H1 (cell line): Measurements from ENCODE around the gene MSI2. TPM values are rescaled to one million over a fixed set of nuclear protein-coding genes. Genes with fewer than 3 reads are reported as not detected.

ENCODE experiments used
- CTCF ChIA-PET: fragments of 300-600 bp; sonication (Branson Sonifier 250); formaldehyde crosslinking; loops from one replicate; lab custom pipeline; 2021; ENCODE audit not compliant: partially characterized antibody; lab: Charles Lee
- POLR2A ChIA-PET: fragments of 300-600 bp; sonication (Branson Sonifier 250); formaldehyde crosslinking; loops from one replicate; lab custom pipeline; 2021; ENCODE audit warnings: inconsistent platforms; ENCODE audit not compliant: partially characterized antibody; lab: Charles Lee
- DNase-seq, 2 experiments: peaks; one replicate each; pipeline versions ENCODE4 v3.0.0 to v3.0.0-alpha.2; 2010 to 2022; ENCODE audit warnings: low spot score in 2 of 2, low read depth in 1 of 2, mixed read lengths in 1 of 2
- FAIRE-seq: peaks from 2 replicates; lab custom pipeline; 2011; peaks lifted over from hg19 to GRCh38; lab: Jason Lieb, UNC
- H2AFZ ChIP-seq: 2 replicates; pipeline ENCODE4 v1.8.1; 2012; ENCODE audit warnings: low read length, inconsistent platforms
- H2AK5ac ChIP-seq: 2 replicates; pipeline ENCODE4 v1.6.1; 2013; ENCODE audit warnings: low read depth, low read length
- H2BK120ac ChIP-seq: replicated peaks from 2 replicates; pipeline ENCODE3; 2013; ENCODE audit warnings: low read depth, low read length, inconsistent platforms
- H2BK12ac ChIP-seq: 2 replicates; pipeline ENCODE4 v1.6.1; 2013; ENCODE audit warnings: low read depth, low read length
- H2BK15ac ChIP-seq: 2 replicates; pipeline ENCODE4 v1.6.1; 2013; ENCODE audit warnings: low read length
- H2BK20ac ChIP-seq: 2 replicates; pipeline ENCODE4 v1.6.1; 2013; ENCODE audit warnings: low read length
- H2BK5ac ChIP-seq: 2 replicates; pipeline ENCODE4 v1.6.1; 2013; ENCODE audit warnings: low read depth, low read length
- H3K14ac ChIP-seq: 2 replicates; pipeline ENCODE4 v1.6.1; 2013; ENCODE audit warnings: inconsistent platforms; ENCODE audit not compliant: insufficient read length
- H3K18ac ChIP-seq: 2 replicates; pipeline ENCODE4 v1.6.1; 2013; ENCODE audit warnings: low read length; ENCODE audit errors: extremely low read depth
- H3K23ac ChIP-seq: 2 replicates; pipeline ENCODE4 v1.6.1; 2013; ENCODE audit warnings: inconsistent platforms; ENCODE audit not compliant: insufficient read length
- H3K23me2 ChIP-seq: 2 replicates; pipeline ENCODE4 v1.6.1; 2013; ENCODE audit warnings: low read depth, low read length
- H3K27ac ChIP-seq: 2 replicates; pipeline ENCODE4 v1.6.1; 2011; ENCODE audit warnings: low read depth, low read length, inconsistent platforms
- H3K27me3 ChIP-seq, 4 experiments: replicated peaks in 1 of 4; 1 replicate in 1 of 4; 2 replicates in 3 of 4; pipeline versions ENCODE4 v1.6.1 to v1.8.1; 2011 to 2013; ENCODE audit warnings: low read length in 3 of 4, mild to moderate bottlenecking in 3 of 4, inconsistent platforms in 2 of 4, mixed read lengths in 2 of 4, moderate library complexity in 1 of 4; ENCODE audit not compliant: control insufficient read depth in 3 of 4, insufficient read depth in 3 of 4; ENCODE audit errors: extremely low read depth in 1 of 4
- H3K36me3 ChIP-seq, 4 experiments: 2 replicates each; pipeline versions ENCODE4 v1.6.1 to v1.8.1; 2011 to 2013; ENCODE audit warnings: mild to moderate bottlenecking in 4 of 4, low read length in 3 of 4, moderate library complexity in 2 of 4, control low read depth in 1 of 4, inconsistent platforms in 1 of 4; ENCODE audit not compliant: insufficient read depth in 4 of 4, control insufficient read depth in 2 of 4
- H3K4ac ChIP-seq: replicated peaks from 2 replicates; pipeline ENCODE3; 2013; ENCODE audit warnings: low read length, low read depth, mixed read lengths, inconsistent platforms; ENCODE audit not compliant: insufficient read length
- H3K4me1 ChIP-seq, 4 experiments: replicated peaks in 1 of 4; 1 replicate in 1 of 4; 2 replicates in 3 of 4; pipeline versions ENCODE4 v1.6.1 to v1.8.1; 2011 to 2013; ENCODE audit warnings: low read length in 3 of 4, inconsistent platforms in 2 of 4, mixed read lengths in 1 of 4; ENCODE audit not compliant: insufficient read depth in 4 of 4, control insufficient read depth in 3 of 4
- H3K4me2 ChIP-seq, 2 experiments: 2 replicates each; pipeline versions ENCODE4 v1.6.1 to v1.8.1; 2011 to 2013; ENCODE audit warnings: low read depth in 2 of 2, low read length in 2 of 2, control low read depth in 1 of 2, inconsistent platforms in 1 of 2, mild to moderate bottlenecking in 1 of 2; ENCODE audit not compliant: insufficient read depth in 1 of 2
- H3K4me3 ChIP-seq, 4 experiments: fragments of 200-600, 300-600 bp in 1 of 4; sonication (generic), shearing (Covaris generic), sonication (Bioruptor Twin) in 1 of 4; 2 replicates each; pipeline versions ENCODE4 v1.5.1 to v1.8.1; 2011 to 2016; ENCODE audit warnings: low read length in 4 of 4, low read depth in 3 of 4, control low read depth in 2 of 4, inconsistent platforms in 2 of 4, mild to moderate bottlenecking in 2 of 4, mixed read lengths in 1 of 4, moderate library complexity in 1 of 4; ENCODE audit not compliant: insufficient read depth in 2 of 4; ENCODE audit errors: extremely low read depth in 1 of 4
- H3K56ac ChIP-seq: replicated peaks from 2 replicates; pipeline ENCODE3; 2013; ENCODE audit warnings: low read depth, mild to moderate bottlenecking, mixed read lengths, low read length, inconsistent platforms; ENCODE audit not compliant: insufficient read length
- H3K79me1 ChIP-seq: 2 replicates; pipeline ENCODE4 v1.6.1; 2013; ENCODE audit warnings: low read depth, low read length, control low read depth
- H3K79me2 ChIP-seq, 2 experiments: 2 replicates each; pipeline versions ENCODE4 v1.6.1 to v1.8.1; 2012 to 2013; ENCODE audit warnings: low read length in 2 of 2, mild to moderate bottlenecking in 2 of 2, inconsistent platforms in 1 of 2; ENCODE audit not compliant: insufficient read depth in 2 of 2, control insufficient read depth in 1 of 2
- H3K9ac ChIP-seq, 4 experiments: replicated peaks in 1 of 4; 1 replicate in 1 of 4; 2 replicates in 3 of 4; pipeline versions ENCODE4 v1.6.1 to v1.8.1; 2011 to 2013; ENCODE audit warnings: low read depth in 3 of 4, low read length in 3 of 4, control low read depth in 2 of 4, mild to moderate bottlenecking in 2 of 4, moderate library complexity in 2 of 4, inconsistent platforms in 1 of 4; ENCODE audit errors: extremely low read depth in 1 of 4
- H3K9me3 ChIP-seq, 2 experiments: 2 replicates each; pipeline versions ENCODE4 v1.6.1 to v1.8.1; 2012 to 2013; ENCODE audit warnings: mild to moderate bottlenecking in 2 of 2, moderate library complexity in 2 of 2, control low read depth in 1 of 2, inconsistent platforms in 1 of 2, low read depth in 1 of 2, low read length in 1 of 2, mixed read lengths in 1 of 2; ENCODE audit not compliant: insufficient read depth in 2 of 2
- H4K20me1 ChIP-seq, 2 experiments: replicated peaks in 1 of 2; 2 replicates each; pipeline versions ENCODE3 to v1.8.1; 2011 to 2013; ENCODE audit warnings: inconsistent platforms in 2 of 2, low read length in 2 of 2, mild to moderate bottlenecking in 1 of 2; ENCODE audit not compliant: insufficient read depth in 2 of 2, control insufficient read depth in 1 of 2
- H4K5ac ChIP-seq: 2 replicates; pipeline ENCODE4 v1.6.1; 2013; ENCODE audit warnings: low read length, low read depth, mixed read lengths, inconsistent platforms; ENCODE audit not compliant: insufficient read length
- H4K8ac ChIP-seq: 2 replicates; pipeline ENCODE4 v1.8.0; 2013; ENCODE audit warnings: mild to moderate bottlenecking, moderate library complexity, low read length, inconsistent platforms; ENCODE audit not compliant: insufficient read depth; ENCODE audit errors: extremely low read depth
- H4K91ac ChIP-seq: replicated peaks from 2 replicates; pipeline ENCODE3; 2013; ENCODE audit warnings: low read length, mixed read lengths, inconsistent platforms; ENCODE audit not compliant: insufficient read length
- ASH2L ChIP-seq: fragments of 200-600, 300-600 bp; sonication (generic); IDR thresholded peaks from one replicate; pipeline ENCODE4 v1.7.1; 2017; ENCODE audit warnings: low read length
- CBX8 ChIP-seq: fragments of 300-800, 300-1000 bp; sonication (generic); IDR thresholded peaks from 2 replicates; pipeline ENCODE4 v1.7.1; 2016; ENCODE audit warnings: low read depth, low read length, borderline replicate concordance
- EZH2 ChIP-seq: fragments of 200-600 bp; sonication (generic); IDR thresholded peaks from 2 replicates; pipeline ENCODE4 v1.7.1; 2012; ENCODE audit warnings: low read depth, mild to moderate bottlenecking, moderate library complexity, low read length, inconsistent platforms; ENCODE audit not compliant: severe bottlenecking
- JUND ChIP-seq: IDR thresholded peaks from 2 replicates; pipeline ENCODE4 v1.6.1; 2011; ENCODE audit warnings: mild to moderate bottlenecking, improper control_type of control experiment, low read length
- MAX ChIP-seq: IDR thresholded peaks from 2 replicates; pipeline ENCODE4 v1.6.1; 2012; ENCODE audit warnings: inconsistent platforms
- NANOG ChIP-seq: IDR thresholded peaks from 2 replicates; pipeline ENCODE4 v1.6.1; 2011; ENCODE audit warnings: low read length, low read depth, mild to moderate bottlenecking, inconsistent platforms; ENCODE audit not compliant: insufficient read depth, poor library complexity, severe bottlenecking
- PHF8 ChIP-seq: fragments of 200-600 bp; sonication (generic); conservative IDR thresholded peaks from 2 replicates; pipeline ENCODE4 v1.7.1; 2012; ENCODE audit warnings: low read depth, mild to moderate bottlenecking, inconsistent platforms, low read length, moderate library complexity
- RNF2 ChIP-seq: fragments of 200-900, 300-1000 bp; sonication (generic); IDR thresholded peaks from 2 replicates; pipeline ENCODE4 v1.7.1; 2016; ENCODE audit warnings: borderline replicate concordance, low read depth, mild to moderate bottlenecking, antibody characterized with exemption, low read length; ENCODE audit not compliant: poor library complexity, severe bottlenecking; ENCODE audit errors: missing control alignments
- SAP30 ChIP-seq: fragments of 300-600 bp; sonication (generic); IDR thresholded peaks from 2 replicates; pipeline ENCODE4 v1.7.1; 2012; ENCODE audit warnings: low read length, moderate library complexity, mild to moderate bottlenecking, inconsistent platforms; ENCODE audit not compliant: insufficient read depth, insufficient replicate concordance
- SRF ChIP-seq: IDR thresholded peaks from 2 replicates; pipeline ENCODE4 v1.6.1; 2011; ENCODE audit warnings: mild to moderate bottlenecking, low read depth, low read length, moderate library complexity
- WGBS, 2 experiments: shearing (Covaris generic) in 1 of 2; methylation state at CpG; one replicate each; pipeline versions ENCODE4 v1.1.6 to v1.1.7; 2013 to 2015; ENCODE audit warnings: low lambda C conversion rate in 2 of 2, mixed read lengths in 2 of 2, inconsistent platforms in 1 of 2, low coverage in 1 of 2, missing lambda C conversion rate in 1 of 2; ENCODE audit not compliant: insufficient replicate concordance in 2 of 2, insufficient coverage in 1 of 2, insufficient read length in 1 of 2; ENCODE audit errors: extremely low coverage in 1 of 2, missing lambda C conversion rate in 1 of 2; 5-methylcytosine and 5-hydroxymethylcytosine counted together
- polyA plus RNA-seq, 7 experiments: library from polyadenylated mRNA; depleted of rRNA in 3 of 7; stranded (reverse) in 5 of 7; unstranded in 2 of 7; fragments of >200 nt in 5 of 7; fragments of 200-250 nt in 2 of 7; gene quantifications; 1 replicate in 5 of 7; 2 replicates in 1 of 7; 4 replicates in 1 of 7; pipeline versions ENCODE4 v1.2.1 to v1.2.3, GENCODE V29; 2011 to 2013; ENCODE audit warnings: missing spikeins in 2 of 7, mixed read lengths in 2 of 7
- total RNA-seq: library from RNA; stranded (reverse); fragmentation: NEBNext Ultra II Directional; extraction: Animal tissue kit (Norgen Biotek cat#: 25700); gene quantifications from 2 replicates; pipeline ENCODE4 v1.2.1, GENCODE V29; 2021
- TF ChIP-seq, protein P1 (sequence below): IDR thresholded peaks from 2 replicates; pipeline ENCODE4 v1.6.1; 2011; ENCODE audit warnings: low read depth, mild to moderate bottlenecking, low read length; ENCODE audit not compliant: insufficient read depth

Gene MSI2
- total and polyA plus RNA-seq, 2 of the 8 experiments (the other 6 are each of a cell fraction or from before 2014, with no cell fraction given) = 36.7 to 80.6 TPM

DNA sequence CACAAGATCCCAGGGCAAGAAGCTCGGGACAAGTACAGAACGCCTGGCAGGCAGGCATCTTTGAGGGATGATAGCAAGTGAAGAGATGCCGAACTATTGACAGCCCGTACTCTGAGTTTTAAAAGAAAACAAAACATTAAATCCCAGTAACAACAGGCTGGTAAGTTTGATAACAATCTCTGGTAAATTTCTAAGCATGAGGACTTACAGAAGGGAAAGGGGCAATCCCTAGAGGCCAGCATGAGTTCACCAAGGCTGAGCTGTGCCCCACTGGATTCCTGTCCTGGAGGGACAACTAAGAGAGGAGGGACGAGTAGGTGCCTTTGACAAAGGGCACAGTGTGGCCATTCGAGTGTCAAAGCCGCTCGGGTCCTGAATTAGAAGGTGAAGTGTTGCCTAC lies 462.6 kb downstream of the MSI2 start:
- Histone ChIP-seq H3K4me2 (no peak overlapping the region), H3K9ac (no peak overlapping the region), H4K20me1 (no peaks in the 10 kb centered on the region), H3K4me3 (no peak overlapping the region), H3K79me1 (no peaks in the 10 kb centered on the region), H3K4me1 (no peaks in the 10 kb centered on the region), H2AFZ (no peak overlapping the region), H3K18ac (no peak overlapping the region), H2BK120ac (no peak overlapping the region), H4K5ac (no peak overlapping the region), H3K27me3 (no peaks in the 10 kb centered on the region), H3K4ac (no peak overlapping the region), H2BK15ac (no peak overlapping the region), H3K14ac (no peak overlapping the region), H4K8ac (no peak overlapping the region), H3K79me2 (no peaks in the 10 kb centered on the region), H3K23ac (no peak overlapping the region), H2BK20ac (no peak overlapping the region), H4K91ac (no peak overlapping the region), H2BK5ac (no peak overlapping the region), H3K56ac (no peak overlapping the region), H2AK5ac (no peak overlapping the region), H3K36me3 (no peaks in the 10 kb centered on the region), H2BK12ac (no peak overlapping the region), H3K23me2 (no peaks in the 10 kb centered on the region), H3K27ac (no peak overlapping the region), H3K9me3 (no peaks in the 10 kb centered on the region)
- FAIRE-seq = no peak
- WGBS, 2 experiments = 81% methylated on average over 8 of the region's 8 CpGs; no CpG with 5 or more reads in 1 of the 2 experiments
- CTCF ChIA-PET = interaction anchor here (1.2 kb wide), 1 partner anchor 21 kb away, joined by 4 read pairs; no protein-coding TSS in a partner anchor
- DNase-seq = no peak
- POLR2A ChIA-PET = no interaction called here
- no peak for TF ChIP-seq EZH2
- TF ChIP-seq RNF2 = no peak
- no peak for TF ChIP-seq JUND
- no peak for TF ChIP-seq MAX
- TF ChIP-seq NANOG = no peak
- TF ChIP-seq PHF8 = no peak
- no peak for TF ChIP-seq ASH2L
- TF ChIP-seq SRF = no peak
- no peak for TF ChIP-seq CBX8
- TF ChIP-seq, protein P1, sequence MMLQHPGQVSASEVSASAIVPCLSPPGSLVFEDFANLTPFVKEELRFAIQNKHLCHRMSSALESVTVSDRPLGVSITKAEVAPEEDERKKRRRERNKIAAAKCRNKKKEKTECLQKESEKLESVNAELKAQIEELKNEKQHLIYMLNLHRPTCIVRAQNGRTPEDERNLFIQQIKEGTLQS = no peak
- TF ChIP-seq SAP30 = no peak
